Subcutaneous adipose tissue (tissue), 4 donors: Measurements from ENCODE around the gene SPAG16. TPM values are rescaled to one million over a fixed set of nuclear protein-coding genes. Genes with fewer than 3 reads are reported as not detected.

Source experiments
- total RNA-seq, 4 donors: library from RNA; depleted of rRNA; stranded (reverse); fragments of >200 nt; gene quantifications; one replicate each; pipeline ENCODE4 v1.1.0, GENCODE V29; 2016
- TF ChIP-seq, protein P1 (sequence below): fragments of 450-650 bp; IDR thresholded peaks from one replicate; pipeline ENCODE4 v1.5.1; 2016; ENCODE audit warnings: low read depth, mild to moderate bottlenecking, control low read depth, antibody characterized with exemption, moderate library complexity

The SPAG16 gene
- total RNA-seq = 10 to 100 TPM; 11.2 to 27.2 (median 18.2) TPM

DNA sequence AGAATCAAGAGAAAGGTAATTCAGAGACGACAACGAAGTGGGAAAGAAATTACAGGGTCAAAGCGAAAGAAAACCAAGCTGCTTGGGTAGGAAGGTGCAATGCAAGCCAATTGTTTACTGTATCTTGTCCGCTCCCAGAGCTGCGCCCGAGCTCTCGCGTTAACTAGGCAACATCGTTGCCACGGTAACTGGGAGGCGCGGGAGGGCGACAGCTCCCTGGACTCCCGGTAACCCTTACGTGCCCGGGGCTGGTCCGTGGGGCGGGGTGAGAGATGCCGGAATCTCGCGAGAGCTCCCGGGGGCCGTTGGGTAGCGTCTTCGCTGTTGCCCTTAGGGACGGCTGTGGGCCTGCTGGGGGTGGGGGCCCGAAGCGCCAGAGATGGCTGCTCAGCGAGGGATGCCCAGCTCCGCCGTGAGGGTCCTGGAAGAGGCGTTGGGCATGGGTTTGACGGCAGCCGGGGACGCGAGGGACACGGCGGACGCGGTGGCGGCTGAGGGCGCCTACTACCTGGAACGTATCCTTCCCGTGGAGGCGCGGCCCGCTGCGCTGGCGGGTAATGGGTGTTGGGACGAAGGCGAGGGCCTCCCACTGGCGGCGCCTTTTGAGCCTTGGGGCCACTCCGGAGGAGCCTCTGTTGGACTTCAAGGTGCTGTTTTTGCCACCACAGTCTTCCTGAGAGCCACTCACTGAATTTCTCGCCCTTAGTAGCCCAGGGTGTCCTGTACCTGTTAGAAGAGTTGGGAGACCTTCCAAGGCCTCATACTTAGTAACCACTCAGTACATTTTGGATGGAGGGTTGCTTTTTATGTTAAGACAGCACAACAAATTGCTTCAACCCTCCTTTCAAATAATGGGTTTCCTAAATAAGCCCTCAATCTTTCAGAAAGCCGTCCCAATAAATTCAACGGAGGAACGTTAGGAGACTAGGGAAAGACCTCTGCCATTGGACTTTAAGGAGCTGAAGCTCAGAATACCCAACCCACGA is at the start of gene SPAG16:
Gene SPAG16 (plus strand): TSS at position 360 of the 986 bp plus-strand sequence.
- TF ChIP-seq, protein P1, sequence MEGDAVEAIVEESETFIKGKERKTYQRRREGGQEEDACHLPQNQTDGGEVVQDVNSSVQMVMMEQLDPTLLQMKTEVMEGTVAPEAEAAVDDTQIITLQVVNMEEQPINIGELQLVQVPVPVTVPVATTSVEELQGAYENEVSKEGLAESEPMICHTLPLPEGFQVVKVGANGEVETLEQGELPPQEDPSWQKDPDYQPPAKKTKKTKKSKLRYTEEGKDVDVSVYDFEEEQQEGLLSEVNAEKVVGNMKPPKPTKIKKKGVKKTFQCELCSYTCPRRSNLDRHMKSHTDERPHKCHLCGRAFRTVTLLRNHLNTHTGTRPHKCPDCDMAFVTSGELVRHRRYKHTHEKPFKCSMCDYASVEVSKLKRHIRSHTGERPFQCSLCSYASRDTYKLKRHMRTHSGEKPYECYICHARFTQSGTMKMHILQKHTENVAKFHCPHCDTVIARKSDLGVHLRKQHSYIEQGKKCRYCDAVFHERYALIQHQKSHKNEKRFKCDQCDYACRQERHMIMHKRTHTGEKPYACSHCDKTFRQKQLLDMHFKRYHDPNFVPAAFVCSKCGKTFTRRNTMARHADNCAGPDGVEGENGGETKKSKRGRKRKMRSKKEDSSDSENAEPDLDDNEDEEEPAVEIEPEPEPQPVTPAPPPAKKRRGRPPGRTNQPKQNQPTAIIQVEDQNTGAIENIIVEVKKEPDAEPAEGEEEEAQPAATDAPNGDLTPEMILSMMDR = no peak

DNA sequence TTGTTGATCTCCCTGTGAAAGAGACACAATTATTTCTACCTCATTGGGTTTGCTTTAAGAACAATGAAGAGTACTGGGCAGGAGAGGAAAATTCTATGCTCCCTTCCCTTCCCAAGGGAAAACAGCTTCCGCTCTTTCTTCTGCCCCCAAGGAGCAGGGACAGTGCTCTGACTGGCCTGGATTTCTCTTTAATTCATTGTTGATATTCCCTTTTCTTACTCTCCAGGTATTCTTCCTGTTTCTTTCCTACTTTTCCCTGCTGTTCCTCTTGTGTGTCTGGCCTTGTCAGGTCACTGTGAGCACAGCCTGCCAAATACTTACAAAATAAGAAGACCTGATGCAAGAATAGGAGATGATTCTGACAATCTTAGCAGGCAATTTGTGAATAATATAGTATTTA is 49.6 kb upstream of the SPAG16 start:
- TF ChIP-seq, protein P1 = no peak

DNA sequence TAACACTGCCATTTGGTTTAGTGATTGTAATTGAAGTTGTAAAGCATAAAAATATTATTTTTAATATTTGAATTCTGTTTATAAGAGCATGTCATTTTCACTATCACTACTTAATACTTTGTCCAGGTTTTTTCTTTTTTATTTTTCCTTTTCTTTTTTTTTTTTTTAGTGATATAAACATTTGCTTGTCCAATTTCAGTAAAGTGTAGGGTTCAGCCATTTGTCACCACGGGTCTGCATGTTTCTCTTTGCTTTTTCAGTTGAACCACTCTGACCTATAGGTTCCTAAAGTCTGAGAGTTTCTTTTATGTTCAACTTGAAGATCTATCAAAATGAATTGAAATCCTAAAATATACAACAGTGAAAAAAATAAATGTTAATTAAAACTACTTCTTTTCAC is 48.5 kb upstream of the SPAG16 start:
- TF ChIP-seq, protein P1 = no peak

DNA sequence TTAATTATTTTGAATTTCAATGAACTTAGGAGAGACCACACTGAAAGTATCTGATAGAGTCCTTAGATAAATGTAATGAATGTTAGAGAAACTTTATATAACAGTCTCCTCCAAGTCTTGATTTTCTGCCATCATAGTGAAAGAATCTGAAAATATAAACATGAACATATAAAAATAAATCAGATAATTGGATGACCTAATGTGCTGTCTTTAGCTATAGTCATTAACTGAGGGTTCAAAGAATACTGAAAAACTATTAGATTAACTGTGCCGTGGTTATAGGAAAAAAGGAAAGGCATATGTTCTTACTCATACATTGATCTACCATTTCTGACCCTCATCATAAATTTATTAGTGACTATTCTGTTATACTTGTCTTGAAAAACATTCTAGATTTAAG is 47.0 kb upstream of the SPAG16 start:
- TF ChIP-seq, protein P1 = no peak

DNA sequence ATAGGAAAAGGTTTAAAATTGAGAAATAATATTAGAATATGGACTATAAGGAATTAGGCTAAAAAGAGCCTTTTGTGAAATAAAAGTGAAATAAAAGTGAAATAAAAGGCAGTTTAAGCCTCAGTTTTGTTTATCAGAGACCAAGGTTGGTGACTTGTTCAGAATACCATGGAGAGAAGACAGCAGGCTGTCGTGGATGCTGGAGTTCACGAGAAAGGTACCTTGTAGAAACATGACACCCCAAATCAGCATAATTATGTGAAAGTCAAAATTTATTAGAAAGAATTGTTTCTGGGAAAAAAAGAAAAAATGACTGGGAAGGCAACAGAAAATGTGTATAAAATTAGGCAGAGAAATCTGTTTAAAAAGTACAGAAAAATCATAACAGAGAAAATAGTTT is 46.5 kb upstream of the SPAG16 start:
- TF ChIP-seq, protein P1 = no peak

DNA sequence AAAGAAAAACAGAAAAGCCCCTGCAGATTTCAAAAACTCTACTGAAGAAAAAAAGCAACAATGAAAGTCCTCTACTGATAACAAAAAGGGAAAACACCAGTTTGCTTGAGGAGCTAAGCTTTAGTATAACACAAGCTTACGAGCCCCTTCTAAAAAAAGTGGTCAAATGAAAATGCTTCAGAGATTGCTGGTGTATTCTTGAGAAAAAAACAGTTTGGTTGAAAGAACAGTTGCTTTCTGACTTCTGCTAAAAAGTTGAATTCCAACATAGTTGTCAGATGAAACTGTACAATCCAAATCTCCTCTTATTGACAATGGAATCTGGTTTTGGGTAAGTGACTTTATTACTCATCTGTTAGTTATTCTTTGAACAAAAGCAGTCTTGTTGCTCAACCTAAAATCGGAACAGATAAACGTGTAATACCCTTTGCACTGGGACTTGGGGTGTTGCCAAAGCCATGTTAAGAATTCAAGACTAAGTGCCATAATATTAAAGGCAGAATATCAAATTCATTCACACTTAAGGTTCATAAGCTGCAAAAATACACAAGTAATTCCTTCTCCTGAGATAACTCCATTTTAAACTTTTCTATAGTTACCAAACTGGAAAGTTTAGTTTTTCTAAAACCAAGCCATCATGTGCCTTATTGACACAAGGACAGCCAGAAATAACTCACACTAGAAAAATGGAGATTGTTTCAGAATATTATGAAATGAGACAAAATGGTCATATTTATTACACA is 45.3 kb upstream of the SPAG16 start:
- TF ChIP-seq, protein P1 = no peak

DNA sequence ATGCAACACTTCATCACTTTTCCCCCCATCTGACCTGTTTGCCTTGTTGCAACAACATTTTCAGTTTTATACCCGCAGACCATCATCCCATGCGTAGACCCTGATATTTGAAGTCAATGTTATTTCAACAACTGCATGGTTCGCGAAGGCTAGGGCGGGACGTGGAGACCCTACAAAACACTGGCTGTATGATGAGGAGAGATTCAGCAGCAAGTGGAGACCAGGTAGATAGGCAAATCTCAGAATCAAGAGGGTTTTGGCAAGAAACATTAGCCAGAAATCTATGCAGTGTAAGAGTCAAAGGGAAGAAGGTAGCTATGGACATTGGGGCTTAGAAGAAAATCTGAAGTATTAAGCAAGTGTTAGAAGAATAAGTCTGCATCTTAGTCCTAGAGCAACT is 42.4 kb upstream of the SPAG16 start:
- TF ChIP-seq, protein P1 = no peak
